GM21786 (cell line): ENCODE measurements around the gene RAP1GAP2.

Source experiments
- ATAC-seq: cut with Tn5 transposase; IDR thresholded peaks from one replicate; pipeline ENCODE4 v1.9.1; 2021; ENCODE audit not compliant: unreplicated experiment

The RAP1GAP2 gene

DNA sequence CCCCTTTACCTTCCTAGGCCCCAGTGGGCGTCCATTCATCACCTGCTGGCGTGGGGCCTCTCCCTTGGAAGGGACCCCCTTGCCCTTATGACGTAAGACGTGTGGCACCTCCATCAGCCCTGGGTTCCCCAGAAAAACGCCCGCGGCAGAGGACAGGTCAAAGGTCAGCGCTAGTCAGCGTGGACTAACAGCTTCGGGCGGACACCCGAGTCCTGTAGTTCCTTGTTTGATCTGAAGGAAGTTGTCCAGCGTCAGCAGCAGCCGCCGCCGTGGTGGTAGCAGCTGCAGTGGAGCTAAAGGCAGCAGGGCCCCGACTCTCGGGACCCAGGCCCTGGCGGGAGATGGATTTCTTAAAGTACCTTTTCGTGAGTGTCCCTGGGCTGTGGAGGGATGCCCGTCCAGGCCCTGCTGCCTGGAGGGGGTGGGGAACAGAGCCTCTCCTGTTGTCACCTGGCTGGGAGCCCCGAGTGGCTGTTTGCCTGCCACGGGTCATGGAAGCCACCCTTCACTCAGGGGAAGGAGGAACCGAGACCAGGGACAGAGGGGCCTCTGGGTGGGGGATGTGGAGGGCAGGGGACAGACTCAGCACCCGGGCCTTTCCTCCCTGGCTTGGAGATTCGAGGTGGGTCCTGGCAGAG lies 143.6 kb downstream of the RAP1GAP2 start:
- no peak for ATAC-seq

GRCh38 chr17:2940352-2940751 lies 144.1 kb downstream of the RAP1GAP2 start:
- ATAC-seq: no peak

DNA sequence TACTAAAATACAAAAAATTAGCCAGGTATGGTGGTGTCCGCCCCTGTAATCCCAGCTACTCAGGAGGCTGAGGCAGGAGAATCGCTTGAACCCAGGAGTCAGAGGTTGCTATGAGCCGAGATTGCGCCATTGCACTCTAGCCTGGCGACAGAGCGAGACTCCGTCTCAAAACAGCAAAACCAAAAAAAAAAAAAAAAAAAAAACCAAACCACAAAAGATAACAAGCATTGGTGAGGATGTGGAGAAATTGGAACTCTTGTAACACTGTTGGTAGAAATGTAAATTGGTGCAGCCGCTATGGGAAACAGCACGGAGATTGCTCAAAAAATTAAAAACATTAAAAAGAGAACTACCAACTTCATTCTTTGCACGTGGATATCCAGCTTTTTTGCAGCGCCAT lies 147.7 kb downstream of the RAP1GAP2 start:
- no peak for ATAC-seq

GRCh38 chr17:2945299-2945698 lies 149.1 kb downstream of the RAP1GAP2 start:
- no peak for ATAC-seq

GRCh38 chr17:2946144-2946543 lies 149.9 kb downstream of the RAP1GAP2 start:
- no peak for ATAC-seq

- ATAC-seq: no peak
Observed at GRCh38 chr17:2947588-2947950, 151.3 kb downstream of the RAP1GAP2 start.

- no peak for ATAC-seq
Observed at GRCh38 chr17:2947996-2948550, 151.8 kb downstream of the RAP1GAP2 start.

GRCh38 chr17:2948721-2949468 lies 152.7 kb downstream of the RAP1GAP2 start:
- no peak for ATAC-seq

DNA sequence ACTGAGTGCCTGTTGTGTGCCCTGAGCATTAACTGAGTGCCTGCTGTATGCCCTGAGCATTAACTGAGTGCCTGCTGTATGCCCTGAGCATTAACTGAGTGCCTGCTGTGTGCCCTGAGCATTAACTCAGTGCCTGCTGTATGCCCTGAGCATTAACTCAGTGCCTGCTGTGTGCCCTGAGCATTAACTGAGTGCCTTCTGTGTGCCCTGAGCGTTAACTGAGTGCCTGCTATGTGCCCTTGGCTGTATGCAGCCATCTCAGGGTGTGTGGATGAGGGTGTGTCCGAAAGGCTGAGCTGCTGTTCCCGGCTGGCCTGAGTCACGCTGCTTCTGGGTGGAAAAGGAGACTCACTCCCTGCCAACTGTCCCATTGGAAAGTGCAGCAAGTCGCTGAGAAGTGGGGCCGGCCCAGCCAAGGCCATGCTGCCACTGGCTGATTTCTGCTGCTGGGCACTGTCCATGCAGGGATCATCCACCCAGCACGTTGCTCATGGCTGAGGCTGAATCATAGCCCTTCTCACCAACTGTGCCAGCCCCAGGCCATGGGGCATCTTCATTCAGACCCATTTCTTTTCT lies 153.3 kb downstream of the RAP1GAP2 start:
- no peak for ATAC-seq

DNA sequence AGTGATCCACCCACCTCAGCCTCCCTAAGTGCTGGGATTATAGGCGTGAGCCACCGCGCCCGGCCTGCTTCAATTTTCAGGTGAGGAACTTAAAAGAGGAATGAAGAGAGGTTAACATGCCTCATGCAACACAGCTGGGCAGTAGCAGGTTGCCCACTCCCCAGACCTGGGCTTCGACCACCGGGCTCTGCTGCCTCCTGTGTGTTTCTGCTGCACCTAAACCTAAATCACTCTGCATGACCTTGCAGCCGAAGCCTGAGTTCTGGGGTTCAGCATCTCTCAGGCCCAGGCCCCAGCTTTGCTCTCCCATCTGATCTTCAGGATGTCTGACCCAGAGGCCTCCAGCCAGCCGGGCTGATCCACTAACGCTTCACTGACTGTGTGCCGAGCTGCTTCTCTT lies 154.6 kb downstream of the RAP1GAP2 start:
- ATAC-seq: no peak

- no peak for ATAC-seq
Observed at GRCh38 chr17:2952174-2952845, 156.1 kb downstream of the RAP1GAP2 start.

- no peak for ATAC-seq
Observed at GRCh38 chr17:2954898-2955445, 158.7 kb downstream of the RAP1GAP2 start.

DNA sequence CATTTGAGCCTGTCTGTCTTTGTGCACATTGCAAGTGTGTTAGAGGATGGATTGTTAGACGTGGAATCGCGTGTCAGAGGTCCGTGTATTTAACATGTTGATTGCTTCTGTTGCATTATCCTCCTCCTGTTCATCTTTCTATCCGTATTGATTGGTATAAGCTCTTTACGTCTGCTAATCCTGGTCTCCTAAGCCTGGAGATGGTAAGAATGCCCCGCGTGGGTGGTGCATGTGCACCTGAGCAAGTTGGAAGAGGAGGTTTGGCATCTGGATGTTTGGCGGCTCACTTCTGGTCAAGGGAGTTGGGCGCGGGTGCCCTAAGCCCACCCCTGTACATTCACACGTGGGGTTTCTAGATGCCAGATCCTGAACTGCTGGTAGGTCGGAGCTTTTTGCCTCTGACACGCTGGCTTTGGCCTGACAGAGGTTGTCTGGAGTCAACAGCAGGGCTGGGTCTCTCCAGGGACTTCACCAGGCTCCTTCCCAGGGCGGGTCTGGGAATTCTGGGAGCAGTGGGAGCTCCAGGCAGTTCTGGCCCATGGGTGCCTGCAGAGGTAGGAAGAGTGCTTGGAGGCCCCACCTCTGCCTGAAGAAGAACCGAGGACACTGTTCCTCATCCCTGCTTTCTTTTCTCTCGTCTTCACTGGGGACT lies 159.8 kb downstream of the RAP1GAP2 start:
- no peak for ATAC-seq

DNA sequence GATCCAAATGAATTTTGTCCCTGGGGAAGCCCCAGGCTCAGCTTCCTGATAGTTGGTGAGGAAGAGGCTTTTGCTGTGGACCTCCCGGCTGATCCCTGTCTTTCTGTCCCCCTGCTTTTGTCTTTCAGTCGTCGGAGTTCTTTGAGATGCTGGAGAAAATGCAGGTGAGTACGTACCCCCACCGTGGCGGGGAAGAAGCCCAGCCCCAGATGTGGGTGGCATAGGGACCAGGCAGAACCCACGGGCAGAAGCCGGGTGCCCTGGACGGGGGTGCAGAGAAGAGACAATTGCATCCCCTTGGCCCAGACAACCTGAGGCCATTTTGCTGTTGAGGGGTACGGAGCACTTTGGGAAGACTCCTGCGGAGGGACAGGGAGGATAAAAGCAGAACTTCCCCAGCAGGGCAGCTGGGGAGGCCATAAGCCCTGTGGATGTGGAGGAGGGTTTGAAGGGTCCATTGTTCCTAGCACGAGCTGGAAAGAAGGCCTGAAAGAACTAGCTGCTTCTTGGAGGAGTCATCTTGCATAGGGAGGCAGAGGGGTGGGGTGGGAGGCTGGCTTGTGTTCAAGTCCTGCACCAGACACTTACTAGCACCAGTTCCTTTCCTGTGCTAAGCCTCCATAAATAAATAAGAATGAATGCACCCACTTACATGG lies 161.5 kb downstream of the RAP1GAP2 start:
- no peak for ATAC-seq

DNA sequence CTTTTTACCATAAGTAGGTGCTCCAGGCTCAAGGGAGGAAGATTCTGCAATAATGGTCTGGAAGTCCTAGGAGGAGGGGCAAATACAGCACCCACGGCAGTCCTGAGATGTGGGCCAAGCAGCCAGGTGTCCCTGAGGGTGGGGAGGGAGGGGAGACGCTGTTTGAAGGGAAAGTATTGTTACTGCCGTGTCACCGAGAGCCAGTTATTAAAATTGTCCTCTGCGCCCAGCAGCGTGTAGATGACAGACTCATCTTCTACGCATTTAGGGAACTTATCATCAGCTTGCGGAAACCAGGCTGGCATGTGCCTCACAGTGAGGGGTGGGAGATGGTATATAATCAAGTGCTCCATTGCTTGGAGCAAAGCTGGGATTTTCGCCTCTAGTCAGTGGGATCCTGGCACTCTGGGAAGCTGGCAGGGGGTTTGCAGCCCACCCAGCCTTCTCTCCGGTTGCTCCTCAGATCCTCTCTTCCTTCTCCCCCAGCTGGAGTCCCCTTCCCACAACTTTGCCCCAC lies 162.5 kb downstream of the RAP1GAP2 start:
- no peak for ATAC-seq

GRCh38 chr17:2959371-2960130 lies 163.3 kb downstream of the RAP1GAP2 start:
- no peak for ATAC-seq

GRCh38 chr17:2961446-2961845 lies 165.2 kb downstream of the RAP1GAP2 start:
- ATAC-seq: no peak

- no peak for ATAC-seq
Observed at GRCh38 chr17:2962236-2962635, 166.0 kb downstream of the RAP1GAP2 start.

DNA sequence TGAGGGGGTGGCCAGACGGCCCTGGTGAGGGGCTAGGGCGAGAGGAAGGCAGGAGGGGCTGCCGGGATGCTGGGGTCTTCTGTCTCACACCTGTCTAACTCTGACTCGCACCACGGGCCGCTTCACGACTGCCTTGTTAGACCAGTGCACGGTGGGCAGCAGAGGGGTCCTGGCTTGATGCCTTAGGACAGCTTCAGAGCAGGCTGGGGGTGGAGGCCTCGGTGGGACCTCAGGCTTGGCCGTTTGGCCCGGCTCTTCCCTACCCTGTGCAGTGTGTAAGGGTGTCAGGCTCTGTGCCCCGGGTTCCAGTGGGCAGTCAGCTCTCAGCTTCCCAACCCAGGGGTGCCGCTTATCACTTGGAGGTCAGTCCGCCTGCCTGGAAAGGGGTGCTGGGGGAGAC lies 166.5 kb downstream of the RAP1GAP2 start:
- ATAC-seq: no peak
